GM19035 (cell line): ENCODE measurements around the gene VWA5B1.

Experiments used
- ATAC-seq: cut with Tn5 transposase; IDR thresholded peaks from one replicate; pipeline ENCODE4 v1.9.1; 2021; ENCODE audit not compliant: unreplicated experiment

VWA5B1 gene

DNA sequence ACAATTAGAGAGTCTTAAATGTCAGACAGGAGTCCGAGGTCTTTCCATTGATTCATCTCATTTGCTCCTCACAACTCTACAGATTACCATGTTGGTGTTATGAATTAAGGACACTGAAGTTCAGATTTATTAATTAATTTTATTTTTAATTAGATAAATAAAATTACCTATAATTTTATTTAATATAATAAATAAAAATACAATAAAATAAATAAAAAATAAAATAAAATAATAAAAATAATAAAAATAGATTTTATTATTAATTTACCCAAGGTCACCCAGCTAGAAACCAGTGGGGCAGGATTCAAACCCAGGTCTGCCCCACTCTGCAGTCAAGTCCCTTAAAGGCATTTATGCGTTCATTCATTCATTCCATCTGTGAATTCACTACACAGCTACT, 72.2 kb downstream of the VWA5B1 start:
- ATAC-seq = no peak

DNA sequence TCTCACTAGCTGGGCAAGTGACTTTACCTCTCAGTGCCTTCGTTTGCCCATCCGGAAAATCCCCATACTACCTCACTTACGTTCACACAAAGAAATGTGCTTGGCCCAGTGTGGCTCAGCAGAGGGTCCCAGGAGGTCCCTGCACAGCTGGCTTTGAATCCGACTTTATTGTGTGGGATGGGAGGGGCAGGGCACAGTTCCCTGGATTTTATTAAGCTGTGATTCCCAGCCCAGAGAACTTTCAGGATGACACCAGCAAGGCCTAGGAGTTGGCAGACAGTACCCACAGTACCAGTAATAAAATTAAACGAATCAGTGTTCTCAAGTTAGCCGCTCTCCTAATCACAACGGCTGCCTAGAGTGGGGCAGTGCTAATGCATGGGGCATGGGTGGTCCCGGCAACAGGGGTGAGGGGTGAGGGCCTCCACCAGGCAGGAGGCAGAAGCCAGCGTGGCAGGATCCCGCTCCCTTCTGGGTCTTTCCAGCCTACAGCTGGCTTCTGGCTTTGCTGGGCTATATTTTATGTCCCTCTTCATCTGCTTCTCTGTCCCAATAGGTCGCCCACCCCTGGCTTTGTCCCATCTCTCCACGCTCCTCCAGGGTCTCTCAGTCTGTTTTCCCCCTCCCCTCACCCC, 74.9 kb downstream of the VWA5B1 start:
- no peak for ATAC-seq

DNA sequence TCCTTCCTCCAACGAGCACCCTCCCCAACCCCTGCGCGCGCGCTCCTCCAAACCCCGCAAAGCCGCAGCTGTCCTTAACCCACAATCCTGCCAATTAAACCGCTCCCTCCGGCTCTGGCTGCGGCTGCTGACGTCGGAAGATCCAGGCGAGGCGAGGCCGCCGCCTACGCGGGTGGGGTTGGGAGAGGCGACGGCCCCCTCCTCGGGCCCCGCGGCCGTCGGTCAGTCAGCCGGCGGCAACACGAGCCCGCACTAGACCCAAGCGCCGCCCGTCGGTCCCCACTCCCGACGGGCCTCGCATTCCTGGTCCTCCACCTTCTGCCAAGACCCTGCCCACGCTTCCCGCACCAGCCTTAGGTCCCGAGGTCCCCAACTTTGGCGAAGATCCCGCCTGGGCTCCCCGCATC, 75.4 kb downstream of the VWA5B1 start:
- no peak for ATAC-seq

DNA sequence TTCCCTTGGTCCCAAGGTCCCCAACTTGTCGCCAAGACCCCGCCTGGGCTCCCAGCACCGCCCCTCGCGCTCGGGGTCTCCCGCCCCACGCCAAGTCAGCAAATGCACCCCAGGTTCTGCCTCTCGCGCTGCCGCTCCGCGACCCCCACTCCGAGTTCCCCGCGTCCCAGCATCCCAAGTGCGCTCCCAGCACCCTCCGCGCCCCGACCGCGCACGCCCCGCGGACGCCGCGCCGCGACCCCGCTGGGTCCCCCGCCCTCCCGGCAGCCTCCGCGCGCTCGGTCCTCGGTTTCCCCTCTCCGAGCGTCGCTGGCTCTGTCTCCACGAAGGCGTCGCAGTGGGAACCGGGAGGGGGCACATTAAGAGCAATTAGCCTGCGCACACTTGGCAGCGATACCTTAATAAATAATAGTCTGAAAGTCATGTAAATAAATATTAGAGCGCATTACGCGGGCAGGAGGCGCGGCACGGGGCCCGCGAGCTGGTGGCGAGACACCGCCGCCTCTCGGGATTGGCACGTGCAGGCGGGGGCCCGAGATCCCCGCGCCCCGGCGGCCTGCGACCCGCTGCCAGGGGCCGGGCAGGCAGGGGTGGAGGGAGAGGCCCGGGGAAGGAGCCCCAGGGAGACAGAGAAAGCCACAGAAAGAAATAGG, 75.9 kb downstream of the VWA5B1 start:
- no peak for ATAC-seq

DNA sequence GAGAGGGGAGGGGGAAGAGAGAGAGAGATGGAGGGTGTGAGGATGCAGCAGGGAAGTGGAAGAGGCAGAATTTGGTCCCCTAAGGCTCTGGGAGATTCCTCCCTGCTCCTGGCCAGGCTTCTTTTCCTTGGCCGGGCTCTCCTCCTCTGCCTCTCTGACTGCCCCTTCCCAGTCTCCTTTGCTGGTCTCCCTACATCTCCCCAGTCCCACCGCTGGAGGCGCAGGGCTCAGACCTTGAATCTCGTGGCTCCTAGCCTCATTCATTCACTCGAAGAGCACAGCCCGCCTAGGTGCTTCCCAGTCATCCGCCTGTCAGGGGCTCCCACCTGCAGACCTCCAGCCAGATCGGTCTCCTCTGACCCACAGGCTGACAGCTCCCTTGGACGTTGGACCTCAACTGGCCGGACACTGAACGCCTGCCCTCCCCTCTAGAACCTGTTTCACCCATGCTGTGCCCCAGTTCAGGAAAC, 76.5 kb downstream of the VWA5B1 start:
- no peak for ATAC-seq

DNA sequence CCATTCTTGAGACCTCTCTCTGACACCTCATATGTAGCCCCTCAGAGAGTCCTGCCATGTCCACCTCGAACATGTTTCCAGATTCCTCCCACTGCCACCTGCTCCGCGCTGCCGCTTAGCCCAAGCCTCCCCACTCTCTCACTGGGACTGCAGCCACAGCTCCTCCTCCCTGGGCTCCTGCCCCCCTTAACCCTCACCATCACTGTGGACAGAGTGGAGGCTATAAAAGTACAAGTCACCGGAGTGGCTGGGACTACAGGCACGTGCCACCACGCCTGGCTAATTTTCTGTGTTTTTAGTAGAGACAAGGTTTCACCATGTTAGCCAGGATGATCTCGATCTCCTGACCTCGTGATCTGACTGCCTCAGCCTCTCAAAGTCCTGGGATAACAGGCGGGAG, 77.0 kb downstream of the VWA5B1 start:
- no peak for ATAC-seq

DNA sequence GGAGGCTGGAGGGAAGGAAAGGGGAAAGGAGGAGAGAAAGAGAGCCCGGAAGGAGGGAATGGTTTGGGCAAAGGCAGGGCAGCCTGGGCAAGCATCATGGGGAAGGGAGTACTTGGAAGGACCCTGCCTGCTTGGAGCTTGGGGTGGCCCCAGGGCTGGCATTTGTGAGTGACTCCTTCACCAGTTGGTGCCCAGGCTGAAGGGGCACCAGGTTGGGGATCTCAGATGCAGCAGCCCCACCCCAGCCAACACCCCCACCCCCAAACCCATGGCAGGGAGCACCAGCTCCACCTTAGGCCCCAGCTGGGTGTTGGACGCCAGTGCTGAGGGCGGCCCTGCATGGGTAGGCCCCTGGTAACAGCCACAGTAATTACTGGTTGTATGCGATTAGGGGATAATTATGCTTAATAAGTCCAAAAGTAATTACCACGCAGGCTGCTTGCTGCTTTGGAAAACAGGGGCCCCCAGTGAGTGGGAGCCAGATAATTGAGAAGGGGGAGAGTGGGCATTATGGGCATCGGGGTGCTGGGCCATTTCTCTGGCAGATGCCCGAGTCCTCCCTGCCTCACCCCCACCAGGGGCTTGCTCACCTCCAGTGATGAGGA, 78.3 kb downstream of the VWA5B1 start:
- ATAC-seq = no peak

DNA sequence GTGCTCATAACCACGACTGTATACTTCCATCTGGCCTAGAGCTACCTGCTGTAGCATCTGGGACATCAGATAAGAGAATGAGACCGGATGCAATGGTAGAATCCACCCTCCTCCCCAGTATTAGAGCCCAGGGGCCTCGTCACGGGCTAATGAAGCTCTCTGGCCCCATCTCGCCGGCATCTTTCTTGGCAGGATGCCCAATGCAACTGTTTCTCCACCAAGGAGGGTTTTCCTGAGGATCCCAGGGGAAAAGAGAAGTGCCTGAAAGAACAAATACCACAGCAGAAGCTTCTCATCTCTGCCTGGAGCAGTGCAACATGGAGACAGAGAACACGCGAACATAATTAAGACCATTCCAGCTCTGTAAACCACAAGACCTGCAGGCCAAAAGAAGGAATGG, 80.0 kb downstream of the VWA5B1 start:
- no peak for ATAC-seq

DNA sequence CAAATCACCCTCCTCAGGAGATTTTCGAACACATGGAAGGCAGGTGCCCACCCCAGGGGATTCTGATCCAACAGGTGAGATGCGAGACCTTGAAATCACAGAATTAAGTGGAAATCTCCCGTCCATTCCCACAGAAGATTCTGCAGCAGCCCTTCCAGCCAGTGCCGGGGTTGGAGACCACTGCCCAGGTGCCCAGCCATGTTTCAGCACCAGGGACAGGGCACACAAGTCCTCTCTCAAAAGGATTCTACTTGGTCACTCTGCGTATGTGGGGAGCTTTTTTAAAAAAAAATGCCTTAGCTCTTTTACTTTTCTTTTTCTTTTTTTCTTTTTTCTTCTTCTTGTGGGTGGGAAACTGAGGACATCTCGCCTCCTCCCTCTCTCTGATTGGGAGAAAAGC, 80.7 kb downstream of the VWA5B1 start:
- no peak for ATAC-seq

DNA sequence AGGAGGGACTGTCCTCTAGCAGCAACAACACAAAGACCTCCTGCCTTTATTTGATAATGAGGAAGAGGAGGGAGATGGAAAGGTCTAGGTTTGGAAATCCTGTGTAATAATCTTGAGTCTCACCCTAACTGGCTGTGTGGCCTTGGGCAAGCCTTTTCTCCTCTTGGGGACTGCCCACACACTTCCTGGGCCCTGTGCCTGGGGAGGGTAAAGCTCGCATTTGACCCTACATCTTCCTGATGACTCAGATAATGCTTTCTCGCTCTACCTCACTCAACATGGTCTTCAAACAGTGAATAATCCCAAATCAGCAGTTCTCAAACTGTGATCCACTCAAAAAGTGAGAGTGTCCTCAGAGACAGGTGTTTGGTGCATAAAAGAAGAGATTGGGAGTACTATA, 81.2 kb downstream of the VWA5B1 start:
- no peak for ATAC-seq

DNA sequence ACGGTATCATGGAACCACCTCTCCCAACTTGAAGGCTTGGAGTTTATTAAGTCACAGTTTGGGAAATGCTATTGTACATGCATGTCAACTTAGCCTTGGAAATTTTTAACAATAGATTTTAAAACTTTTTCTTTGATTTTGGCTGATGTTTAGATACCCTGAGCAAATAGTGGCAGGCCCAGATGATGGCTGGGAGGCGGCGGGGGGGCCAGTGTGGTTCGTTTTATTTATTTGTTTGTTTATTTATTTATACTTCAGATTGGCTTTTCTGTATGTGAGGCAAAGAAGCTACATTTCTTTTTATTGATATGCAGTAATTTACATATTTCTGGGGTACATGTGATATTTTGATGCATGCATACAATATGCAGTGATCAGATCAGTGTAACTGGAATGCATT, 82.0 kb downstream of the VWA5B1 start:
- no peak for ATAC-seq

DNA sequence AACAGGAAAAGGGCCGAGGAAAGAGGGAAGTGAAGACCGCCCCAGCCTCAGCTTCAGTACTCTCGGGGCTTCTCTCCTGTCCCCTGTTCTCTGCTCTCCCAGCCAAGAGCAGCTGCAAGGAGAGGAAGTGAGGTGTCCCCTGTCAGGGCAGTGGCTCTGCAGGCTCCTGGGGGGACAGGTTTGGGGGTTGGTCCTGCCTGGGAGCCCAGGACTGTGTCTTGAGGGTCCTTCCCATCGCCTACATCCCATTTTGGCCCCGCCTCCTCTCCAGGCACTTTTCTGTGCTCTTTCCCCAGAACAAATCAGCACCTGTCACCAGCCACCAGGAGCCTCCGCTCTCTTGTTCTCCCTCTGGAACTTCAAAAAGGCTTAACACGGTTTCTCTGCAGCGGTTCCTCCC, 82.6 kb downstream of the VWA5B1 start:
- no peak for ATAC-seq

DNA sequence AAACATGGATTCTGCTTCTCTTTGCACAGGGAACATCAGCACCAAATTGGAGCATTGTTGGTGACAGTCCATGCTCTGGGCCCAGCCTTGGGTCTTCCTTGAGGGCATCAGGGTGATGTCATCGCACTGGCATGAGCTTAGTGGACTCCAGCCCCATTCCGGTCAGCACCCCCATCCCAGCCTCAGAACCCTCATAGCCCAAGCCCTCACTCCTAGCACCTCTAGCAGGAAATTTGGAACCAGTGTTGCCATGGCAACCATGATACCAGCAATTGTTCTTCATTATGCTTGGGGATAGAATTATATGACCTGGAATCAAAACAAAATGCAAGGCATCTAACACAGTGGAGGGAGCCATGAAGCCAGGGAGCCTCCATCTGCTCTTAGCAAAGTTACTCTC, 83.1 kb downstream of the VWA5B1 start:
- no peak for ATAC-seq

DNA sequence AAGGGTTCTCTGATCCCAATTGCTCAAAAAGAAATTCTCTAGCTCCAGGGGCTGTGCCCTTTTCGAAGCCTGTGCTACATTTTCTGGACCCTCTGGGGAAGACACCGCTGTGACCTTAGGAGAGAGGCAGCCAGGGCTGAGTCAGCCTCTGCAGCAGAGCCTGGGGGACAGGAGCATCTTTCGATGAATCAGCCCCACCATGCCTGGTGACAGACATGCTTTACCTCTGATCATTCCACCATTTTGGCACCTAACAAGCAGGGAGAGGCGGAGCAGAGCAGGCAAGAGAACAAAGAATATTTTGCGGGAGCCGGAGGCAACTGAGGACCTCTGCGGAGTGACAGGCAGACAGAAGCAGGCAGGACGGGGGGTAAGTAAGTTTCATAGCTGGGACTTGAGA, 84.9 kb downstream of the VWA5B1 start:
- no peak for ATAC-seq

DNA sequence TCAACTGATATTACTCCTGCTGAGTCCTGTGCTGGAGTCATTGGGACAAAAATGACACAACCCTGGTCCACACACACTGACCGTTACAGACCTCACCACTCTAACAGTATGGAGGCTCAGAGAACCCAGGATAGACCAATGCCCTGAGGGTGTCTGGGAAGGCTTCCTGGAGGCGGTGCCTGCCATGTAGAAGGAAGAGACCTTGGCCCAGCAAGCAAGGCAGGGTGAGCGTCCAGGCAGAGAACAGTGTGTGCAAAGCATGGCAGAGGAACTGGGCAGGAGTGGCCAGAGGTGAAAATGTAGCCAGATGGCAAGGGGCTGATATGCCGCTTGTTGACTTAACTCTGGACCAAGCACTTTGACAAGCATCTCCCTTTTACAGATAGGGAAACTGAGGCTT, 85.5 kb downstream of the VWA5B1 start:
- ATAC-seq = no peak

DNA sequence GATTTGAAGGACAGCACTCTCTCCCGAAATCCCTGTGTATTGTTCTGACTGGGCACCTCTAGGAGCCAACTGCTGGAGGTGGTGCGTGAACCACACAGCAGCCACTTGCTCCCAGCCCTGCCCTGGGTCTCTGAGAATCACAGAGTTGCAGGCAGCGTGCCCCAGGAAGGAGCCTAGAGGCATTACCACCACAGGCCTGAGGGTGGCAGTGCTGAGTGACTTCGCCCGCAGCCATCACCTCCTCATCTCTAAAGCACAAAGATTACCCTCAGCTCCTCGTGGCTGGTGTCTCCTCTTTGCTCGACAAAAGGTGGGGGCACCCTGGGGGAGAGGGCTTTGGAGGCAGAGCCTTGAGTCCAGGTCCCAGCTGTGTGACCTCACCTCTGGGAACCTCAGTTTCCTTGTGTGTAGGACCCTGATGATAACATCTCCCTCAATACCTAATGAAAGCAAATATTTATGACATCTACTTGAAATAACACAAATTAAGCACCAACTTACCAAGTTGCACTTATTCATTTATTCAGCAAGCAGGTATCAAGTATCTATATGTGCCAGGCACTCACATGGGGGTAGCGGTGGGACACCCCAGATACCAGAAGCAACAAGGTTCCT, 86.3 kb downstream of the VWA5B1 start:
- ATAC-seq = no peak

DNA sequence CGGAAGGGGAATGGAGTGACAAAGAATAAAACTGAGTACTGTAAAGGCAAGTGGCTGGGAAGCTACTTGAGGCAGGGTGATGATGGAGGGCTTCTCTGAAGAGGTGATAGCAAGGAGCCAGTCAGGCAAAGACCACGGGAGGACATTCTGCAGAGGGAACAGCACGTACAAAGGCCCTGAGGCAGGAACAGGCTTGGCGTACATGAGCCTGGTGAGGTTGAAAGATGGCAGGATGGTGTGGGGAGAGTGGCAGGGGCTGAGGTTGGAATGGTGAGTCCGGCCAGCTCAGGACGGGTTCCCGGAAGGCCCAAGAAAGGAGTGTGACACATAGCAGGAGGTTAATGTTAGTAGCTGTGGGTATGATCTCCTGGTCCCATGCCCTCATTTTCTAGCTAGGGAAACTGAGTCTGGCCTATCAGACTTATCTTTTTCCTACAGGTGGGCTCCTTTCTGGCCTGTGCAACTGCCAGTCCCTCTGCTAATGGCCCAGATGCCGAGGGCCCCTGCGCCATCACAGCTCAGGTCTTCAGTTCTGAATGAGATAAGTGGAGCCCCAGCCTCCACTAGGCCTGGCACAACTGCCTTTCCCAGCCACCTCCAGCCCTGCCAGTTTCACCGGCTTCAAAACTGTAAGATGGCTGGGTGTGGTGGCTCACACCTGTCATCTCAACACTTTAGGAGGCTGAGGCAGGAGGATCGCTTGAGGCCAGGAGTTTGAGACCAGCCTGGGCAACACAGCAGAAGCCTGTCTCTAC, 87.0 kb downstream of the VWA5B1 start:
- ATAC-seq = no peak

DNA sequence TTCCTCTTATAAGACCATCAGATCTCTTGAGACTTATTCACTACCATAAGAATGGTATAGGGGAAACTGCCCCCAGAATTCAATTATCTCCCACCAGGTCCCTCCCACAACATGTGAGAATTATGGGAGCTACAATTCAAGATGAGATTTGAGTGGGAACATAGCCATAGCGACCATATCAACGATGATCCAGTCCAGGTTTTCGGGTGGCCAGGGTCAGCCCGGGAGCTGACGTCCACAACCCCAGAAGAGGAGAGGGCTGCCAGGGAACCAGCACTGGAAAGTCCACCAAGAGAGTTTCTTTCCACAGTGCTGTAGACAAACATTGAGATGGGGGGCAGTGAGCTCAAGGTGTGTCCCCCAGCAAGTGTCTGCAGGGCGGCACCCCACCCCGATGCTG, 88.4 kb downstream of the VWA5B1 start:
- ATAC-seq = no peak

DNA sequence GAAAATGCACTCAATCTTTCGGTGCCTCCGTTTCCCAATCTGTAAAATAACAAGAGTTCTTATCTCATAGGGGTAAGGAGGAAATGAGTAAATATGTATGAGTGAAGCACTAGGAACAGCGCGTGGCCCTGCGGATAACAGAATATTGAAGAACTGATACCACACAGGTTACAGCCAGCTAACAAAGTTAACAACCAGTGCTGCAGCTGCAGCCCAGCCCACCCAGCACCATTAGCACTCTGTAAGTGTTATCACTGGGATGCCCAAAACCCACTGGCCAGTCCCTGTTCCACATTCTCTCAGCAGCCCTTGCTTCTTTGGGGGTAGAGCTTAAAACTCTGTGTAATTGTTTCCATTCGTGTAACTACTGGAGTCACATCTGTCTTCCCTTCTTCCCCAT, 89.5 kb downstream of the VWA5B1 start:
- ATAC-seq = no peak

DNA sequence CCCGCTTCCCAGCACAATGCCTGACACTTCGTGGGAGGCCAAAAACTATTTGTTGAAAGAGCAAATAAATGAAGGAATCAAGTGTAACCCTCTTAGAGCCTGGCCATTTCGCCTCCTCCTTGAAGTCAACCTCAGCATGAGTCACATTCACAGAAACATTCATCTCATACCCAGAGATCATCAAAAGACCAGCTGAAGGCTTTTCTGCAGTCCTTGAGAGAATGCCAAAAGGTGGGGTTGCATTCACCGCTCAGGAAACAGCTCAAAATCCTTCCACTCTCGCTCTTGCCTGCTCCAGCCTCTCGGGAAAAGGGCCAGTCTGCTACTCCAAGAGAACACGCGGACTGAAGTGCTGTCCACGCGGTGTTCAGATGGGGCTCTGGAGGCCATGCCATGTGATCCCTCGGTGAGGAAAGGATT, 90.0 kb downstream of the VWA5B1 start:
- ATAC-seq = no peak

DNA sequence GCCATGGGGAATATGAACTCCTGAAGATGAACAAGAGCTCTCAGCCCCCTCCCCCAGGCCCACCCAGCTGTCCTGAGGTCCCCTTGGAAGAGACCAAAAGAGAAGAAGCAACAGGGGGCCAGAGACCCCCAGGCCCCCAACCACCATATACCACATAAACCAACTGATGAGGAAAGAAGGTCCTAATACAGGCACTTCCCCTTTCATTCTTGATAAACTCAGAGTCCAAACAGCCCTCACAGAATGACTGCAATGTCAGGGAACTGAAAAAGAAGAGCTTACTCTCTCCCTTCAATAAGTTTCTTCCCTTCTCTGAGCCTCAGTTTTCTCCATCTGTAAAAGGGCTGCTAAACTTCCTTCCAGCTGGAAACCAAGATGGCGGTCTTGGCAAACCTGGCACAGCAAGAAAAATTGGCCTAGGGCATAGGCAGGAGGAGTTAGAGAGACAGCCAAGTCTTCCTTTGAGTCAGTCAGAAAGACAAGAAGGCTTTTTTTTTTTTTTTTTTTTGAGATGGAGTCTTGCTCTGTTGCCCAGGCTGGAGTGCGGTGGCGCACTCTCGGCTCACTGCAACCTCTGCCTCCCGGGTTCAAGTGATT, 90.5 kb downstream of the VWA5B1 start:
- ATAC-seq = no peak
